ENCODE data around the gene MORF4L1. TPM values are rescaled to one million over a fixed set of nuclear protein-coding genes. Genes with fewer than 3 reads are reported as not detected.

Gene MORF4L1
- total RNA-seq, 1 experiment from 2014 or later, result 428 TPM

GRCh38 chr15:78915341-78916087, 42.8 kb downstream of the MORF4L1 start:
- Histone ChIP-seq H3K9me3 (ENCODE audit: low read depth, low read length, poor library complexity, severe bottlenecking) (no peaks in the 10 kb centered on the region), H3K27ac (ENCODE audit: low read depth, low read length, poor library complexity, severe bottlenecking) (peak overlapping the region; percentile 2), H3K4me1 (ENCODE audit: insufficient read depth, low read length, poor library complexity, severe bottlenecking) (no peaks in the 10 kb centered on the region), H3K36me3 (ENCODE audit: insufficient read depth, low read length, poor library complexity, severe bottlenecking) (peaks cover 48% of the 10 kb centered on the region), H3K4me3 (ENCODE audit: low read depth, low read length, poor library complexity, severe bottlenecking) (no peak overlapping the region), H3K27me3 (replicated peaks; ENCODE audit: insufficient read depth, low read depth, low read length, poor library complexity) (no peaks in the 10 kb centered on the region)
- POLR2A ChIA-PET (ENCODE audit: low non-redundant PET), result no interaction called here
- no peak for TF ChIP-seq EZH2 (IDR thresholded peaks at IDR 0.05; ENCODE audit: borderline replicate concordance, low read depth, low read length, poor library complexity, severe bottlenecking)
- TF ChIP-seq CTCF (conservative IDR thresholded peaks at IDR 0.05; ENCODE audit: low read depth, low read length), result no peak
- intact Hi-C loops (cut with micrococcal nuclease; ENCODE audit: unreplicated experiment), result loop anchor here (2.0 kb wide), 1 partner anchor 269 kb away; no protein-coding TSS in a partner anchor
- no TSS peak for BruUV-seq (replicated peaks)
- no peak for DNase-seq (ENCODE audit: low spot score)
- CTCF ChIA-PET, result no interaction called here

- no peak for DNase-seq (ENCODE audit: low spot score)
- CTCF ChIA-PET, result no interaction called here
- Histone ChIP-seq H3K9me3 (ENCODE audit: low read depth, low read length, poor library complexity, severe bottlenecking) (no peaks in the 10 kb centered on the region), H3K27me3 (replicated peaks; ENCODE audit: insufficient read depth, low read depth, low read length, poor library complexity) (no peaks in the 10 kb centered on the region), H3K27ac (ENCODE audit: low read depth, low read length, poor library complexity, severe bottlenecking) (no peak overlapping the region), H3K4me1 (ENCODE audit: insufficient read depth, low read length, poor library complexity, severe bottlenecking) (no peaks in the 10 kb centered on the region), H3K36me3 (ENCODE audit: insufficient read depth, low read length, poor library complexity, severe bottlenecking) (peaks cover 46% of the 10 kb centered on the region), H3K4me3 (ENCODE audit: low read depth, low read length, poor library complexity, severe bottlenecking) (no peak overlapping the region)
- POLR2A ChIA-PET (ENCODE audit: low non-redundant PET), result no interaction called here
- intact Hi-C loops (cut with micrococcal nuclease; ENCODE audit: unreplicated experiment), result no loop called here
- no peak for TF ChIP-seq CTCF (conservative IDR thresholded peaks at IDR 0.05; ENCODE audit: low read depth, low read length)
- no peak for TF ChIP-seq EZH2 (IDR thresholded peaks at IDR 0.05; ENCODE audit: borderline replicate concordance, low read depth, low read length, poor library complexity, severe bottlenecking)
- BruUV-seq (replicated peaks), result no TSS peak
Measured at GRCh38 chr15:78916088-78916487, 43.4 kb downstream of the MORF4L1 start.

GRCh38 chr15:78917888-78918287, 45.2 kb downstream of the MORF4L1 start:
- no peak for DNase-seq (ENCODE audit: low spot score)
- BruUV-seq (replicated peaks), result no TSS peak
- H3K9me3 ChIP-seq (ENCODE audit: low read depth, low read length, poor library complexity, severe bottlenecking), result no peaks in the 10 kb centered on the region
- H3K4me3 ChIP-seq (ENCODE audit: low read depth, low read length, poor library complexity, severe bottlenecking), result no peak overlapping the region
- H3K4me1 ChIP-seq (ENCODE audit: insufficient read depth, low read length, poor library complexity, severe bottlenecking), result no peaks in the 10 kb centered on the region
- H3K36me3 ChIP-seq (ENCODE audit: insufficient read depth, low read length, poor library complexity, severe bottlenecking), result peaks cover 52% of the 10 kb centered on the region
- intact Hi-C loops (cut with micrococcal nuclease; ENCODE audit: unreplicated experiment), result no loop called here
- H3K27me3 ChIP-seq (replicated peaks; ENCODE audit: insufficient read depth, low read depth, low read length, poor library complexity), result no peaks in the 10 kb centered on the region
- ChIA-PET POLR2A (ENCODE audit: low non-redundant PET) (no interaction called here), CTCF (no interaction called here)
- no peak overlapping the region for H3K27ac ChIP-seq (ENCODE audit: low read depth, low read length, poor library complexity, severe bottlenecking)
- TF ChIP-seq EZH2 (IDR thresholded peaks at IDR 0.05; ENCODE audit: borderline replicate concordance, low read depth, low read length, poor library complexity, severe bottlenecking) (no peak), CTCF (conservative IDR thresholded peaks at IDR 0.05; ENCODE audit: low read depth, low read length) (no peak)
